GM18502 (cell line): ENCODE measurements around the gene PDE4B.

Source experiments
- ATAC-seq: cut with Tn5 transposase; IDR thresholded peaks from one replicate; pipeline ENCODE4 v1.9.1; 2021; ENCODE audit warnings: mild to moderate bottlenecking; ENCODE audit not compliant: unreplicated experiment, poor library complexity

PDE4B gene

DNA sequence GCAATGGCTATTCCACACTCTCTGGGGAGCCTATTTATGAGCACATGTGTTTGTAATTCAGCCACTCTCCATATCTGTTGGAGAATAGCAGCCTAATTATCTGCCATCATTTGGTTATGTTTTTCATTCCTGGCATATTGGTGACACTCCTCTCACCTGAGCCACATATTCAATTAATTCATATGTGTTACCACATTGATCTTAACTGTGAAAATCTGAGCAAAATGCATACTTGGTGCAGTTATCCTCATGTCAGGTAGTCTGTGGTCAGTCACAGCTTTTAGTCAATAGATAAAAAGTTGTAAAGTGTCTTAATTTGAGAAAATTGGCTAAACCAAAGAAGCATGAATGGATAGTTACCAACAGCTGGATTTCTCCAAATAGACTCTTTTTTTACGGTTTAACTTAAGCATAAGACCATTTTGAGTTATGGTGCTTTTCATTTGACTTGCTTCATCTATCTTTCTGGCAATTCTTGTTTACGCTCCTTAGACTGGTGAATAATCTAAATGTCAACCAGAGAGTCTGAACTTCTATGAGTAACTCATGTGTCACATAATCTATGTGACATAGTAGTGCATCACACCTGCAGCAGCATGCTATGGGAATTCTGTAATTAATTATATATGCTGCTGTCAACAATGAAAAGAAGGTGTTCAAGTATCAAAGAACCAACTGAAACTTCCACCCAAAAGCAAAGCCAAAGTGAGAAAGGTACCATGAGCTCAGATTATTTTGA, 553.5 kb downstream of the PDE4B start:
- no peak for ATAC-seq

DNA sequence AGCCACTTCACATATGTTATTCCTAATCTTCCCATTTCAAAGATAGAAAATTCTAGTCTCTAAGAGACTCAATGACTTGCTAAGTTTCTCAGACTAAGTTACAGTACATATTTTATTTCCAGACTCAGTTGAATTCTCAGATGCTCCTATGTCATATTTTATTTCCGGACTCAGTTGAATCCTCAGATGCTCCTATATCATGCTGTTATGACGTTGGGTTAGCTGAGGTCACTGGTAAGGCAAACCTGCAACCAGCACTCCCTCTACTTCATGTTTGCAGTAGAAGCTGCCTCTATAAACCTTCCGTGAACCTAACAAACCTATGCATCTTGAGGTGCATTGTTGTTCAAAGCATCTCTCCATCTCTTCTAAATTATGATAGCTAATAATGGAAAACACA, 554.2 kb downstream of the PDE4B start:
- no peak for ATAC-seq

DNA sequence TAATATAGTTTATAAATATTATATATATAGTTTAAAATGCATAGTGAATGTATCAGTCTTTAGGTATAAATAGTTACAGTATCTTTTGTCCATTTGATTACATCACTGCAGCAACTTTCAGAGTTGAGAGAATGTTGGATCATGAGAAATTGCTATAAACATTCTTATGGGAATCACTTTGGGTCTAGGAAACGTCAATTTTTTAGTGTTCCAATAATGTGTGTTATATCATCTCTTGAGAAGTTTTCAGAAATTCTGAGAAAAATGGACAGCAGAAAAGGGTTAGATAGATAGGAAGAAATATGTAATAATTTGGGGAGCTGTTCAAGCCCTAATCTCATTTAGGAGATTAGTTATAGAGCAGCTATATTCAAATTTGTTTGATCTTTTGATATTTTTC, 556.1 kb downstream of the PDE4B start:
- no peak for ATAC-seq

DNA sequence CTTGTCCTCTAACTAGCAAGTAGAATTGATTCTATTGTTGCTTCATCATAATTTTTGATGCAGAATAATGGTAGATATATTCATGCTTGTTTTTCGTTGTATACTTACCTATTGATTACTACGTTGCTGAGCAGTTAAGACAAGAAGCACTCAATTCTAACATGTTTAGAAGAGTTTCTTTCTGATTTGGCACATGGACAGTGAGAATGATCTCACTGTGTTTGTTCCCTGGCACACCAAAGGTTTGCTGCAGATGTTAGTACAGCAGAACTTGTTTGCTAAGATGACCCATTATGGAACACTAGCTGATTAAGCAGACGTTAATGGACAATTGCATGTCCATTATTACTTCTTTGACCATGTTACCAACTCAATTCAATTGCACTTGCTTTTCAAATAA, 556.5 kb downstream of the PDE4B start:
- ATAC-seq, result no peak

DNA sequence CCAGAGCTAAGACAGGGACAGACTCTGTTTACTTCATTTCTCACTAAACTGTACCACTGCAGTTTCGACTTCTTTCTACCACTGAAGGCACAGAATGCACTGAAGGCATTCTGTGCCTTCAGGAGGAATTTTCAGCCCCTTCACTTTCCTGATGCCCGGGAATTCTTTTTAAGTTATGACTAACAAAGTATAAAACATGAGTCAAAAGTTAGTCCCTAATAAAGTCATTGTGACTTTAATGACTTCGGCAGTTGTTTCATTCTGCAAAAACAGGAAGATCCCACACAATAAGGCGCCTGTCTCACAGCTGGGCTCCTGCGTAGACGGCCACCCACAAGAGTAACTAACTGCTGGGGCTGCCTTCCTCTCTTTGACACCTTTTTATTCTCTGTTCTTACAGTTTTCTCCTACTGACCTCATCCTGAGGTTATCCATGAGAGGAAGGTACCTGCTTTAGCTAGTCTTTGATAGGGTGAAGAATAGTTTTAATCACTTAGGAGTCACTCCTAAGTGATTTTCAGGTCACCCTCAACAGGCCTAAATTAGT, 557.4 kb downstream of the PDE4B start:
- ATAC-seq, result peak; percentile 71

DNA sequence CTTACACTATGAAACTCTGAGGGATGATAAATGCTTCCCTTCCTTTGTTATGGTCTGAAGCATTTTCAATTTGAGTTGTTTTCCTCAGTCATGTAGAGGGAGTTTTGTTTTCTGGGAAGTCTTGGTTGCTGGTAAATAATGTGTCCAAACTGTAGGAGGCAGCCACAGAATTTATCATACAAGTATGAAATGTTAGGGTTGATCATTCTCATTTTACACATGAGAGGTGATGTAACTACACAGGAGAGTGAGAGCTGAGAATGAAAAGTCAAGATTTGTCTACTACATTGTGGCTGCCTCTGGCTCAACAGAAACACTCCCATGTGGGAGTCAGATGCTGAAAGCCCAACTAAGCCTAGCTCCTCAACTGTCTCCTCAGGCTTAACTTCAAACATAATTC, 558.8 kb downstream of the PDE4B start:
- peak; percentile 28 for ATAC-seq

DNA sequence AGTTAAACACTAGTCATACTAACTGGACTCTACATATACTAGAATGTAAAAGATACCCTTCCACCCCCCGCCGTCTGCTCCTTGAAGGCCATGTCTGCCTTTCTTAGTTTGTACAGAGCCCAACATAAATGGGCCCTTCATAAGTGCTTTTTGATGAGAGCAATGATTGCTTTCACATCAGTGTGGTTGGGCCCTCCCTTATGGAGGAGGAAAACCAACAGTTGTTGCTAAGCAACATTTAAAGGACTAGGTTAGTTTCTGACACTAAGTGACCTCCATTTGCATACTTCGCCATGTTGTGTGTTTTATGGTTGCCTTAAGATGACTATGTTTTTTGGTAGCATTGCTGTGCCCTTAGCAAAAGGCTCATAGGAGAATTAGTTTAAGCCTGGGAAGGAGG, 559.2 kb downstream of the PDE4B start:
- ATAC-seq, result peak; percentile 51

DNA sequence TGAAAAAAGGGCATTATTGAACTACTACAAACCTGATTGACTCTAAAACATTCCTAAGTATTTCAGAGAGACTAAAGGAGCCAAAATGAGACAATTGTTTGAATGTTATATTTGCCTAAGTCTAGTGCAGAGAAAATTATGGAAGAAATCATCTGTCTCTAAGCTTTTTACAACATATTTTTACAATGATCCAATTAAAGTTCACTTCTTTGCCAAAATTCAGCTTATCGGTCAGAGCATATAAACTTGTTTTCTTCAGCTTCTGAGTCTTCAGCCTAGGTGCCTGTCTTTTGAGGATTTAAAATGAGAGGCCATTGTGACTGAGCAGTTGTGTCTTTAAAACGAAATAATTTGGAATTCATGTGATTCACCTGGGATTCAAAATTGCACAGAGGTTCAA, 560.1 kb downstream of the PDE4B start:
- ATAC-seq, result no peak

DNA sequence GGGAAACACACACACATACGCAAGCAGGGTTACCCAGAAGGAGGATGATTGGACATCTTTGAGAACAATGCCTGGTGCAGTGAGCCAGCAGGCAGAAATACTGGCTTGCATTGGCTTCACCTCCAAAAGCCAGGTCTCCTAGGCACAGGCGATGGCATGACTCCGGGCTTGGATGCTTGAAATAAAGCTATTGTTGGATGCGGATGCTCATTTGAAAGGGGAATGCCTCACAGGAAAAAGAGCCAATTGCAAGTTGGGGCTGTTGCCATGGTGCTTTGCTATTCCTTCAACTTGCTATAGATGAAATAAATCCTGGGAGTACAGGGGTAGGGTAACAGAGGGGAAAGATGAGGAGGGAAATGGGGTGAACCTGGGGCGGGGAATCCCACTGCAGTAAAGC, 560.6 kb downstream of the PDE4B start:
- ATAC-seq, result no peak

DNA sequence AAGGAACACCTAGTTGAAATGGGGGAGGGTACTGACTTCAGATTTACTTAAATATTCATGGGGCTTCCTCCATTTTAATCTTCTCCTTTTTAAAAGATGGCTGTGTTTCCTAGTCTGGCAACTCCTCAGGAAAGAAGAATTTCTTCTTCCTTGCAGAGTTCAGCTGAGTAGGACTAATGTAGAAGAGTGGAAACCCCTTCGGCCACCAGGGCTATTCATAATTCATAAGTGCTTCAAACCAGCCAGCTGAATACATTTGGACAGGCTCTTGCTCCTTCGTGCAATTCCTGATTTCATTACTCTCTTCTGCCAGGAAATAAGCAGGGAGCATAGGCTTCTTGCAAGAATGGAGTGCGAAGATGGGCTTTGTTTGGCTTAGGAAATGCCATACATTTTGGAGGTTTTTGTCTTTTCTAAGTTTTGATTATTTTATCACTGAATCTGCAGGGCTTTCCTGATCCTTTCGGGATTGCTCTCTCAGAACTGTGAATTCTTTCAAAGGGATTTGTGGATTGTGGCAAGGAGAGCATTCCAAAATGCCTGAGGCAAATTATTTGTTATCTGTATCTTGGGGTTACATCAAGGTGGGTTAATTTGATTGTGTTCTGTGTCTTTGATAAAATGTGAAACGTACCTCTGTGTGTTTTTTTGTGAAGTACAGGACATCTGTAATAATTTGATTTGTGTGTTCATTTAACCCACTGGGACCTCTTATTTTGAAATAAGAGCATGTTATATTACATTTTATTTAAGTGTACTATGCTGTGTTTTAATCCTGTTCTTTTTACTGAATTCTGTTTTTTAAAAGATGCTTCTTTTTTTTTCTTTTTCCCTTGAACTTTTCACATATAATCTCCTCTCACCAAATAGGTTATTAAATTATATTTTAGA, 561.9 kb downstream of the PDE4B start:
- no peak for ATAC-seq

DNA sequence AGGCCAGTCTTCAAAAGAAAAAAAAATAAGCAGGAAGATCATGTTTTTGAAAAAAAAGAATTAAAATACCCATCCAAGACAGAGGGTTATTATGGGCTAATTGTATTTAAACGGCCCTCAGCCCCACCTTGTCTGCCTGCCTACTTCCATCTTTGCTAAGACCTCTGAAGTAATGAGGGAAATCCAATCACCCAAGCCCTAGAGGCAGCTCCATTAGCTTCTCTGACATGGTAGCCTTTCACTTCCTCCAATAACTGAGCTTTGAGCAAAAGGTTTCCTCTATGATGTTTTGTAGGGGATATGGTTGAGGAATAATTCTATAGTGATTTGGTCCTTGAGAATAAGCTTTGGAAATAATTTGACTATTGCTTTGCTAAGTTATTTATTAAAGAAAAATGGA, 563.1 kb downstream of the PDE4B start:
- ATAC-seq, result no peak

DNA sequence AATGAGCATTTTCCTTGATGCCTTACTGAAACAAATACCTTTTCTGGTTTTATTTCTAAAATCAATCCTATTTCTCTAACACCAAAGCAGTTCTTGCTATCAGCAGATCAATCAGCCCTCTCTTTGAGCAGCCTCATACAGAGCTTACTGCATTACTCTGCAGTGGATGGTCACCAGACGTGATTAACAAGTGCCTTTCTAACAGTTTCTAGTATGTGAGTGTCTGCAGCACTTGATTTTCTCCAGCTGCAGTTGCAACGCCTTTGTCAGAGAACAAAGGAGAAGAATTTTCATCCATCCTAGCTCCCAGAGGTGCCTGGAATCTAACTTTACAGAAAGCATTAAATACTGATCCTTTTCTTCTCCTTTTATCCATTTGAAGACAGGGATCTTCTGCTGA, 563.9 kb downstream of the PDE4B start:
- ATAC-seq, result no peak

DNA sequence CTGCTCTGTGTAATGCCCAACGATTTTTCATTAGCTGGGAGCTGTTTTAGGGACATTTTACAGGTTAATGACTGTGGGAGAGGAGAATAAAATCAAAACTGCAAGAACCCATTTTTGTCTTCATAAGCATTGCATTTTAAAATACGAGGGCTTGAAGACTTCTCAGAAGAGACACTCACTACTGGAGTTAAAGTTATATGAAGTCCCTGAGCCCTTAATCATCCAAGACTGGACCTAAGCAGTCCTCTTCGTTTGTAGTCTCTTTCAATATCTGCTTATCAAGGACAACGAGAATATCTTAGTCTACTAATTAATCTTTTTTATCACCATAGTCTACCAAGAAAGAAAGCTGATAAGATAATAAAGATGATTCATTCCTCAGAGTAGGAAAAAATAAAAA, 564.3 kb downstream of the PDE4B start:
- ATAC-seq, result no peak

DNA sequence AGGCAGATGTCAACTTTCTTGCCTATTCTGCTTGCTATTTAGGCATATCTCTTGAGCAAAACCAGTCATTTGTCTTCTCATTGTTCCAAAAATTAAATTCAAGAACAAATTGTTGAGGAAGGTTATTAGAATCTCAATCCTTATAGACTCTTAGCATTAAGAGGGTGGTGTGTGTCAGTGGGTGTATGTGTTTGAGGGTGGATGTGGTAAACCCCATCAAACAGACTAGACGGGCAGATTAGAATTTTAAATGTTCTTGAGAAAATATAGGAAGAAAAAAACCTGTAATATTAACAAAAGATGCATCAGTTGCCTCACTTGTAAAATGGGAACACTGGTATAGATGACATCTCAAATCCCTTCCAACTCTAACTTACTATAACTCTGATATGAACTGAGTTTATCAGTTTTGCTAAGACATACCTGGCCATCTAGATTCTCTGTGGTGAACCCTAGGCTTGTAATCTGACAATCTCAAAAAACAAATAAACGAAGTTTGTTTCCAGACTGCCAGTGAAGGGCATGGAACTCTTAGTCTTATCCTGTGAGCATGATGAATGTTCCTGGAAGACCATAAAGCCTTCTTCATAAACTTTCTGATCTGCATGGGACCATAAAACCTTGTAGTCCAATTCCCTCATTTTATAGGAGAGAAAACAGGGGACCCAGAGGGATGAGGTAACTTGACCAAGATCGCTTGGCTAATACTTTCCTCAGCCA, 564.9 kb downstream of the PDE4B start:
- no peak for ATAC-seq

DNA sequence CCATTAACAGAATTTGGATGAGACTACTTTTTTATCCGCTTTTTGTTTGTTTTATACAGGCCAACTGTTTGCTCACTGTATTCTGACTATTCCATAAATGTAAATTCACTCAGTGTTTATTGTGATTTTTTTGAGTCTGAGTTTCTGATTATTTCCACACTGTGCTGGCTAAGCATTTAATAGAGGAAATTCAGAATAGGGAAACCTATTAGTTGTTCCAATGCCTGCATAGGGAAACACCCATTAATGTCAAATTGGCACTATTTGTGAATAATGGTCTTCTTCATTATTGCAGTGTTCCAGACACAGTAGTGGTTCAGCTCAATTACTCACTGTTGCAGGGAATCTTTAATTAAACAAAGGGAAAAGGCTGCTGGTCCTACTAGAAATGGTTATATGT, 566.6 kb downstream of the PDE4B start:
- no peak for ATAC-seq

DNA sequence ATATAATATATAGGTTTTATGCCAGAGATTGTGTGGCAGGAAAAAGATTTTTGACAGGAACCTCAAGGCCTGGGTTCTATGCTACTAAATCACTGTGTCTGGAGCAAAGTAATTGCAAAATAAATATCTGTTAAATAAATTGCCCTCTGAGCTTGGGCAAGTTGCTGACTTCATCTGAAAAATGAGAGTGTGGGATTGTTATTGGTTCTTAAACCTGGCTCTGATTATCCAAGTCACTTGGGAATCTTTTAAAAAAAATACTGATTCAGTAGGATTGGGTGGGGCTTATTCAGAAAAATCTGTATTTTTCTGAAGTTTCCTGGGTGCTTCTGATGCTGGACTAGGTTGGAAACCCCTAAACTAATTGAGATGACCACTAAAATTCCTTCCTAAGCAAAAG, 567.1 kb downstream of the PDE4B start:
- ATAC-seq, result no peak

DNA sequence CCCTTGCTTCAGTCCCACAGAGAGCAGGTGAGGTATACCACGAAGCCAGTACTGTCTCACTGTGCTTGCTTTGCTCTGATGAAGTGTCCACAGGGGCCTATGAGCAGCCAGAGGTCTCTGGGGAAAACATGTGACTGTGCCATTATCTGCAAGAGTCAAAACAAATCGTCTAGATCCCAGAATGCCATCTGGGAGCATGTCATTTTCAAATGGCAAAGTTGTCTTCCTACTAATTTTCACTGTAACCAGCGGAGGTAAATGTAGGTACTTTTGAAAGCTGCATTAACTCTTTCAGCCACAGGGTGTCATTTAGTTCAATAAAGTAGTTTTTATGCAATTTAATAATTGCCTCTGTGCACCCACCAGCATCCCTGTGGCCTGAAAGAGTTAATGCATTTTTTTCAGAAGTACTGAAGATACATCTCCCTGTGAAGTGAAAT, 567.6 kb downstream of the PDE4B start:
- ATAC-seq, result peak; percentile 49

DNA sequence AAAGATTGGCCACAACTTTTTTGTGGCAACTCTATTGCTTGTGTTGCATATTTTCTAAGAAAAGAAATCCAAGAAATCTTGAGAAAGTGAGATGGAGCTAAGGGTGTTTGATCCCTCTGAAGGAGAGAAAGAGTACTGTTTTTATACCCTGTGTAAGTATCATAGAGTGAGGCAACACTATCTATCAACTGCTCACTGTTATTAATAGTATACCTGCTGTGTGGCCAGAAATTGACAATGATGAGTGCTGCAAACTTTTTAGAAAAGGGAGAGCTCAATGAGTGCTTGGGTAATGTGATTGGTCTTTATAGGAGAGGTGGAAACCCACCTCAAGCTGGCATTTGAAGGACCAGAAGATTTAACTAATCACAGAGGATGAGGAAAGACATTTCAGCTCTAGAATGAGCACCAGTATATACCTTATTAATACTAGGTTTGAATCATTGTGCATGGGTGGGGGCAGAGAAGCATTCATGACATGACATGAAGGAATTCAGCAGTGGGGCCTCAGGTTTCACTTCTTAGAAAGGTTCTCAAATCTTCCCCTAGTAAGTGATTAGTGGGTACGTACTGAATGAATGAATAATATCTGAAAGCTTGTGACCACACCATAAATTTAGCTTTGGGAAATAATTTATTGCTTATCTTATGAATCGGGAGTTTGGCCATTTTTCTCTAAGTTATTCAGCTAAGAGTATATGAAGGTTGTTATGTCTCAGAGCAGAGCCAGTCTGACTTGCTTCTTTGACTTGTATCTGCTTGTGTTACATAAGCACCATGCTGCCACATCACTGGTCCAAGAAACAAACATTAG, 572.1 kb downstream of the PDE4B start:
- ATAC-seq, result peak; percentile 68

DNA sequence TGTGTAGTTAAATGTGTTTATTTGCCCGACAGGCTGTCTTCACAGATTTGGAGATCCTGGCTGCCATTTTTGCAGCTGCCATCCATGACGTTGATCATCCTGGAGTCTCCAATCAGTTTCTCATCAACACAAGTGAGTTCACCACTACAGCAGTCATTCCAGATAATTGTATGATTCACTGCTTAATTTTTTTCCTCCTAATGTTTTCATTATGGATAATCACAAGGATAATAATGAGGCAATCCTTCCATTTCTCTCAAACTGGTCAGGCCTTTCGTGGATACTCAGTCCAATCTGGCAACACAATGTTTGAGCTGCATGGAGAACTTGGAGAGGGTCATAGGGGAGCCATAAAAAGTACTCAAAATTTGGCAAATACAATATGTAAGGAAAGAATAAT, 572.9 kb downstream of the PDE4B start:
- no peak for ATAC-seq

DNA sequence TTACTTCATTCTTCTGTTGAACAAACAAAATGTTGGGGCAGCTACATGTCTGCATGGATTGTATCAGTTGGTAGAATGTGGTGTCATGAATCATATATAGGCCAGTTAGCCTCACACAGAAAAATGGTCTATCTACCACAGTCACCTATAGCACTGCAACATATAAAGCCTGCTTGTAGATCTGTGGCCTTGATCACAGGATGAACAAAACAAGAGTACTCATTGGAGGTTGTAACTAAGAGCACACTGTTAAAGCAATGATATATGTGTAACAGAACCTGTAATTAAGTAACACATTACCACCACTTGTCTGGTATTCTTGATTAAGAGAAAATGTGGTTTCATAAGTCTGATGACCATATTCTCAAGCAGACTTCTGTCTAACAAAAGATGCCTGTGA, 573.9 kb downstream of the PDE4B start:
- ATAC-seq, result no peak
